HG02610 (cell line): ENCODE results near the gene KLHL30.
A peak's percentile ranks its signal among the peaks of the same experiment; 100 is the strongest.
"Not testable (repeated sequence)": the region's sequence is repeated elsewhere in the genome, so short reads cannot be mapped to it uniquely, and the experiment has no call there.

Experiments used
- ATAC-seq: cut with Tn5 transposase; IDR thresholded peaks from one replicate; pipeline ENCODE4 v1.9.1; 2021; ENCODE audit warnings: mild to moderate bottlenecking, moderate library complexity; ENCODE audit not compliant: unreplicated experiment

Gene KLHL30

DNA sequence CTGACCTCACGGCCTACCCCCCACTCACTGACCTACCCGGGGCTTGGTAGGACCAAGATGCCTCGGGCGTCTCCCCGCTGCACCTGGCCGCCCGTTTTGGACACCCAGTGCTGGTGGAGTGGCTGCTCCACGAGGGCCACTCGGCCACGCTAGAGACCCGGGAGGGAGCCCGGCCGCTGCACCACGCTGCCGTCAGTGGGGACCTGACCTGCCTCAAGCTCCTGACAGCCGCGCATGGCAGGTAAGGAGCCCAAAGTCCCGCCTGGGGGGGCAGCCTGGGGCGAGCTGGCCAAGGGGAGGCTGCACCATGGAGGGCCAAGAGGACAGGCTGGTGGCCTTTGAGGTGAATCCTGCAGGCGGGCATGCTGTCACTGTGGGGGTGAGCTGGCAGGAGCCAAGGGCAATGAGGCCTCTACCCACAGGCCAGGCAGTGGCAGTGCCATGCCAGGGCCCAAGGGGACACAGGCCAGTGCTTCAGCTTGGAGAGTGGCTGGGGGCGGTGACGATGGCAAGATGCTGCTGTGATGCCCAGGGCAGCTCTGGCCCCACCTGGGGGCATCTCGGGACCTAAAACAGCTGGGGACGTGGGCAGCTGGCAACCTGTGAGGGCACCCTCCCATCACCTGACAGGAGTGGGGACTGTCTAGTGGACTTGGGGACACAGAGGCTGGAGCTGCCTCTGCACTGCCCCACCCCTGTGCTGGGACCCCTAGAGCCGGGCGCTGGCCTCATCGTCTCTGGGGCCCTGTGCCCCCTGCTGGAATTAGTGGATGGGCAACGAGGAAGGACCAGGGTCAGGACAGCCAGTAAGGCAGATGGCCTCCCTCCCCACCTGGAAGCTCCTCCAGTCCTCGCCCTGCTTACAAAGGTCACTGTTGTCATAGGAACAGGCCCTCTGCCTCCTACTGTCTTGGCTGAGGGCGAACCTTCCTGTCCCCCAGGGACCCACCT, 36.3 kb upstream of the KLHL30 start:
- no peak for ATAC-seq

- ATAC-seq, result no peak
Measured at GRCh38 chr2:238102865-238103264, 35.6 kb upstream of the KLHL30 start.

GRCh38 chr2:238103465-238104225, 34.8 kb upstream of the KLHL30 start:
- no peak for ATAC-seq

DNA sequence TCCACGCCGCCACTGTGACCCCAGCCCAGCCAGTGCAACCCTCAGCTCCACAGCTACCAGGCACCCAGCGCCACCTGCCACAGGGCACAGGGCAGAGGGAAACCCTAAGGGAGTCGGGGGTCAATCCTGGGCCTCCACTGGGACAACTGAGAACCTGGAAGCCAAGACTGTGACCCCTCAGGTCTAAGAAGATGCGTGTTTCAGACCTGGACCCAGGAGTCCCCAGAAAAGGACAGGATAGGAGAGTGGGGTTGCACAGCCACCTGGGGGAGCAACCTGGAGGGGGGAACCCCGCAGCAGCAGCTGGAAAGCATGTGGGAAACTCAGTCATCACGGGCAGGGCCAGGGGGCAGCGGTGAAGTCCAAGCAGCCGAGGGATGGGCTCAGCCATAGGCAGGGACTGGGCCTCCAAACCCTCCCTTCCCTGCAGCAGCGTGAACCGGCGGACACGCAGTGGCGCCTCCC, 34.2 kb upstream of the KLHL30 start:
- ATAC-seq, result no peak

- no peak for ATAC-seq
Measured at GRCh38 chr2:238104691-238105371, 33.6 kb upstream of the KLHL30 start.

DNA sequence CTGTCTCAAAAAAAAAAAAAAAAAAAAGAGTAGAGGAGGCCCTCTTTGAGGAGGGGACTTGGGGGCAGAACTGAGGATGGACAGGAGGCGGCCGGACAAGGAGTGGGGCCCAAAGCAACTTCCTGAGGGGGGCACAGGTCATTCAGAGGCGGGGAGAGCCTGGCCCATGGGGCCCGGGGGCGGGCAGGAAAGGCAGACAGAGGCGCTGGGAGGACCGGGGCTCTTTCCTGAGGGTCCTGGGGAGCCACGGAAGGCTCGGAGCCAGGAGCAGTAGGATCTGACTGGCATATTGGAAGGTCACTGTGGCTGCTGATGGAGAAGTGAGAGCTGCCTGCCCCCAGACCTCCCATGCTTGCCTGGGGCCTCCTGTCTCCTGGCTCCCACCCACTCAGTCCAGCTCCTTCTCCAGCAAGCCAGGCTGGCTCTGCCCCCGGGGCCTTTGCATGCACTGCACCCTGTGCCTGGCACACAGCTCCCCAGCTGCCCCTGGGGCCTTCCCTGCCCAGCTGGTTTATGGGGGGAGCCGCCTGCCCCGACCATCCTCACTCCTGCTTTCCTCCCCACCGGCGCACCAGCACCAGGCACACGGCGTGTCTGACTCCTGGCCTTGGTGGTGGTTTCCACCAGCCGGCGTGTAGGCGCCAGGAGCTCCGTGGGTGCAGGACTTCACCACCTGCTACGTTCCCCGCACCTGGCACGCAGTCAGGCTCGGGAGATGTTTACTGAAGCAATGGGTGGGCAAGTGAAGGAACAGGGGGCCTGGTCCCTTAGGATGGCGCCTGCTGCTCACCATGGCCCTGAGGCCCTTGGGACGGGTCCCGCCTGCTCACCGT, 32.7 kb upstream of the KLHL30 start:
- no peak for ATAC-seq

DNA sequence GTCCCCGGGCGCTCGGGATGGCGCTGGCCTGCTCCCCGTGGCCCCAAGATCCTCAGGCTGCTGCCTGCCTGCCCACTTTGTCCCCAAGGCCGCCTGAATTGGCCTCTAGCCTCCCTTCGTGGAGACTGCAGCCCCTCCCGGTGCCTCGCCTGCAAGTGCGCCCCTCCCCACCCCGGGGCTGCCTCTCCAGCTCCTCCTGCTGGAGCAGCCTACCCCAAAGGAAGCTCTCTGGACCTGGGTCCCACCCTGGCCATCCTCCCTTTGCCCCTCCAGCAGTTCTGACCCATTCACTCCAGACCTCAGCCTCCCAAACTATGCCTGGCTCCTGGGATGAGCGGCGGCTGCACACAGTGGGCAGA, 32.1 kb upstream of the KLHL30 start:
- ATAC-seq, result no peak

DNA sequence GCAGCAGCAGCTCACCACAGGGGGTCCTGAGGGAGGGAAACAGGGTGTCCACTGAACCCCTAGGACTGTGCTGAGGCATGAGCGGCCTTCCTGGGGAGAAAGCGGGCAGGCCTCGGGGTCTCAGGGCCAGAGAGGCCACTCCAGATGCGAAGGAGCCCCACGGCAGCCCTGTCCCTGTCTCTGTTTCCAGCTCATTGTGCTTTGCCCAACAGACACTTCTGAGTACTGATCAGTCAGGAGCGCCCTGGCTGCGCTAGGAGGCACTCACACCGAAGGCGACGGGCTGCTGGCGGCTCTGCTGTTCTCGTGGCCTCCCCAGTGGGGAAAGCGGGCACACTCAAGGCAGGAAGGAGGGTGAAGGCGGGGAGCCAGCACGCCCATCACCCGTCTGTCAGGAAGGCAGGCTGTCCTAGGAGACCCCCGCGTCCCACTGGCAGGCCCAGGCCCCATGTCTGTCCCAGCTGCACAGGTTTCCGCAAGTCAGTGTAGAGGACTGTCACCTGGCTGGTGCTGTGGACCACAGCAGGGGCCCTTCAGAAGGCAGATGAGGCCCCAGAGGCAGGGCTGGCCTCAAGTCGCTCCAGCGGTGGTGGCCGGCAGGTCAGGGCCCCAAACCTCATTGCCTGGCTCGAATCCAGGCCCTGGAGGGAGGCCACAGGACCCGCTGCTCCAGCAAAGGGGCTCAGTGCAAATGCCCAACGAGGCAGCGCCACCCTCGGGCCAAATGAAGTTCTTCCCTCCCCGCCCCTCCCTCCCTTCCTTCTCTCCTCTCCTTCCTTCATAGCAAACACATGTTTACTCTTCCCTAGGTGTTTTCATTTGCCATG, 31.6 kb upstream of the KLHL30 start:
- no peak for ATAC-seq

DNA sequence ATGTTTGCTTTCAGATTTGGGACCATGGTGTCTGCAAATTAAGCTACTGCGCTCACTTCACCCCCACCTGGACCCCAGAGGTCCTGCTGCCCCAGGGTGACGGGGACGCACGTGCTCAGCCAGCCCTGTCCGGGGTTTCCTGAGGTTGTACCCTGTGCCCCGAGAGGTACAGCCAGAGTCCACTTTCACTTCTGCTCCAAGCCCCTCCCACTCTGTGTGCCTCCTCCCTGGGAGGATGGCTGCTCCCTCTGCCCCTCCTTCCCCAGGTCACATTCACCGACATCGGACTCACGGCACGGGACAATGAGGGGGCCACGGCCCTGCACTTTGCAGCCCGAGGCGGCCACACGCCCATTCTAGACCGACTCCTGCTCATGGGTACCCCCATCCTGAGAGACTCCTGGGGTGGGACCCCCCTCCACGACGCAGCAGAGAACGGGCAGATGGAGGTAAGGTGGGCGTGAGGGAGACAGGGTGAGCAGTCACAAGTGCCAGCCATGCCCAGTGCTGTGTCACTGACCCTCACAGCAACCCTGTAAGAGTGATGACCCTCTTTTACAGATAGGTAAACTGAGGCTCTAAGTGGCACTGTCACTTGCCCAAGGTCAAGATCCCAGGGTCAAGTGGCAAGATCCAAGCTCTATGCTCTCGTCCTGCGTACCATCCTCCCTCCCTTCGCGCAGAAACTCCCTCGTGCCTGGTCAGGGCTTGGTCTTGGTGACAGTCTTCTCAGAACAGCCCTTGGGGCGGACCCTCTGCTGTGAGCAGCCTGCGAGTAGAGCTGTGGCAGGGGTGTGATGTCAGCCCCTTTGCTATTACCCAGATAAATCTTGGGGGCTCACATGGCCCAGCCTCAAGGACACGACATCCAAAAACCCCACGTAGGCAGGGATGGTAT, 30.7 kb upstream of the KLHL30 start:
- no peak for ATAC-seq

- ATAC-seq, result peak; percentile 59
Measured at GRCh38 chr2:238108423-238109183, 29.9 kb upstream of the KLHL30 start.

GRCh38 chr2:238113611-238114010, 24.9 kb upstream of the KLHL30 start:
- ATAC-seq, result no peak

GRCh38 chr2:238114331-238114841, 24.1 kb upstream of the KLHL30 start:
- ATAC-seq, result no peak

GRCh38 chr2:238114851-238115660, 23.4 kb upstream of the KLHL30 start:
- no peak for ATAC-seq

DNA sequence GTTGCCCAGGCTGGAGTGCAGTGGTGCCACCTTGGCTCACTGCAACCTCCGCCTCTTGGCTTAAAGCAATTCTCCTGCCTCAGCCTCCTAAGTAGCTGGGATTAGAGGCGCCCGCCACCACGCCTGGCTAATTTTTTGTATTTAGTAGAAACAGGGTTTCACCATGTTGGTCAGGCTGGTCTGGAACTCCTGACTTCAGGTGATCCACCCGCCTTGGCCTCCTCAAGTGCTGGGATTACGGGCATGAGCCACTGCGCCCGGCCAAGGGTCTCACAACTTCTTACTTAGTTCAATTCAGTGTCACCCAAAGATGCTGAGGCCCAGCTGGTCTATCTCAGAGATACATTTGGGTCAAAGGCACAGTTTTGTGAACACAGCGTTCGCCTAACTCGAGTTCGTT, 22.8 kb upstream of the KLHL30 start:
- not testable (repeated sequence) for ATAC-seq

GRCh38 chr2:238116298-238117198, 21.9 kb upstream of the KLHL30 start:
- no peak for ATAC-seq
